GM21367 (cell line): ENCODE results near the gene PLXNB2.

Source experiments
- ATAC-seq: cut with Tn5 transposase; IDR thresholded peaks from one replicate; pipeline ENCODE4 v1.9.1; 2021; ENCODE audit not compliant: unreplicated experiment

Gene PLXNB2

DNA sequence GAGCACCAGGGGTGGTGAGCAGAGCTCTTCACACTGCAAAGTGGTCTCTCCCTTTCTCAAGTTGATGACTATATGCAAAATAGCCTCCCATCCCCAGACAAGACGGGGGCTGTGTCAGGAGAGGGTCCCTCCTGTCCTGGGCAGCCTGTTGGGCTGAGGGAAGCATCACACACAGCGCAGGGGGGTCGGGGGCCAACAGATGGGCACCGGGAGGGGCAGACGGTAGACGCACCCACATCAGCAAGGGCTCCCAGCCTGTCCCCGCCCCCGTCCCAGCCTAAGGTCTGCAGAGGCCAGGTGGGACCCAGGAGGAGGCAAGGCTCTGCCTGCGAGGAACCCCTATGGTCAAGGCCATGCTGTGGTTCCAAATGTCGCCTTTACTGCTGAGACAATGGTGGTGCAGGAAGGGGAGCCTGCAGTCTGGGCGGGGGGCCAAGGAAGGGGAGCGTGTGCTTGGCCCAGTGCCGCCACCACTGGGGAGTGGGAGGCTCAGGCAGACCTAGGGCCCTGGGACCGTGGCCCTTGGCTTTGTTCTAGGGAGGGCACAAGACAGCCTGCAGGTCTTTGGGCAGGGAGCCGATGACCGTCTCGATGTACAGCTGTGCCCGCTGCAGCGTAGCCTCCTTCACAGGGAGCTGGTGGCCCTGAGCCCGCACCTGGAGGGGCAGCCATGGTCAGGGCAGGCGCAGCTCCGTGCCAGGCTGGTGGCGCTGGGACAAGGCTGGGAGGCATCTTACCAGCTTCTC, 4.3 kb upstream of the PLXNB2 start:
- no peak for ATAC-seq

DNA sequence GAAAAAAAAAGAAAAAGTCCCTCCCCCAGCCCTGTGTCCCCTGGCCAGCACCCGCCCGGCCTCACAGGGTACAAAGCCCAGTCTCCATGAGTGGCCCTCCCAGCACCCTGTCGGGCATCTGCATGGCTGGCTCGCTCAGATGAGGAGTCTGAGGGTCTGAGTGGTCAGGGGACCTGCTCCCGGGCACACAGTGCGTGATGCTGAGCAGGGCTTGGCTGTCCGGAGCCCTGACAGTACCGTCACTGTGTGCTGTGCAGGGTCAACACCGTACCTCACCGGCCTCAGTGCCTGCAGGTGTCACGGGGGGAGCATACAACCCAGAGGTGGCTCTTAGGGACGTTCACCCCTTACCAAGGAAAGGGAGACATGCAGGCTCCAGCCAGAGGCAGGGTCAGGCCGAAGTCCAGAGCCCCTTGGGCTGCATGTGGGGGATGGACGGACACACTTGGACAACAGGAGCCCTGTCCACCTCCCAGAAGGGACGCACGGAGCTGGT, 3.6 kb upstream of the PLXNB2 start:
- no peak for ATAC-seq

DNA sequence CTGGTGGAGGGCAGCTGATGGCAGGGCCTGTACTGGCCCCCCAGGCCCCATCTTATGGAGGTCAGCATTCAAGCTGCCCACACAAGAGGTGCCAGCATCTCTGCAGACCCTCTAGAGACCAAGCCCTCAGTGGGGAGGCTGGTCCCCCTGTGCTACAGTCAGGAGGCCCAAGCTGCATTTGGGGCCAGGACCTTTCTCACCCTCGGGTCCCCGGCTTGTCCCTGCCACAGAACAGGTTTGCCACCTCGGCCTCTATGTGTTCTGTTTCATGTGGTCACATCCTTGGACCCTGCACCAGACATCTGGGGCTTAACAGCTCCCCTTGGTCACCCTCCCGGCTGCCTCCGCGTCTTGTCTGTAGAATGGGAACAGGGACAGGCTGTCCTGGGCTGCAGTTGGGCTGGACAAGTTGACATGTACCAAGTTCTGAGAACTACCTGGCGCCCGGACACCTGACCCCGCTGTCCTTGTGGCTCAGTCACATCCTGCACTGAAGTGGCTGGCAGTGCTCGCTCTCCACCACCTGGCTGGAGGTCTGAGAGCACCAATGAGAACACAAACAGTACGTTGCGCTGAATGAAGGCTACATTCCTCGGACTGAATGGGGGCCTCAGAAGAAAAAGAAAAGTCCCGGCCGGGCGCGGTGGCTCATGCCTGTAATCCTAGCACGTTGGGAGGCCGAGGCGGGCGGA, 2.7 kb upstream of the PLXNB2 start:
- no peak for ATAC-seq

DNA sequence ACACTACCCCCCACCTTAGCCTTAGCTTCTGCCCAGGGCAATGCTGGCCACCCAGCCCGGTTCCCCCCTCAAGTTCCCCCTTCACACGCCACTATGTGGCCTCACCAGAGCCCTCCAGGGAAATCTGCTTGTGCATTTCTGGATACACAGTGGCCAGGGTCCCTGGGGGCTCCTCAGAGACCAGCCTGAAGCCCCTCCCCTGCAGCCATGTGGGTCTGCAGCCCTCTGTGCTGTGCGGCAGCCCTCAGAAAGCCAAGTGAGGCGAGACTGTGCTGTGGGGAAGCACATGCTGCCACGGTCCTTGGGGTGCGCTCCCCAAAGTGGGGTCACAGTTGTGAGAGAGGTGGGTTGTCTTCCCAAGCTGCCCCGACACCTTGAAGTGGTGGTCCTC, 2.1 kb upstream of the PLXNB2 start:
- no peak for ATAC-seq

DNA sequence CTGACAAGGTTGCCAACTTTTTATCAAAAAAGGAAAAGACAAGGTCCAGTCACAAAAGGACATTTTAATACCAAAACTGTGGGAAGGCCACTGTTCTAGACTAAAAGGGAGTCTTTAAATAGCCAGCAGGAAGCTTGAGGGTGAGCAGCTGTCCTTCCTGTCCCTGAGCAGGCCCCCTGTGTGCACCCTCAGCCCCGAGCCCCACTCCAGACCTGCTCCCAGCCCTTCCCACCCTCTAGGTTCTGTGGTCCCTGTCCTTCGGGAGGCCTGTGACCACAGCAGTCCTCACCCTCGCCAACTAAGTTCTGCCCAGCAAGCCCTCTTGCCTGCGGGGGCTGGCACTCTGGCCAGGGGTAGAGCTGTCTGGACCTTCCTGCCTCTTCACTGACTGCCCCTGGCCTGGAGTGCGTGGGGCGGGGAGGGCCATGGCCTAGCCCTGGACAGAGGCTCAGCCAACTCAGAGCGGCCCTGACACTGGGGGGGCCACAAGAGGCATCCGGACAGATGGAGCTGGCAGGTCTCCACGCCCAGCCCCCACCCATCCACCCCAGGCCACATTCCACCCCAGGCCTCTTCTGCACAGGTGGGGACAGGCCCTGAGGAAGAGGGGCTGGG, 1.6 kb upstream of the PLXNB2 start:
- no peak for ATAC-seq

DNA sequence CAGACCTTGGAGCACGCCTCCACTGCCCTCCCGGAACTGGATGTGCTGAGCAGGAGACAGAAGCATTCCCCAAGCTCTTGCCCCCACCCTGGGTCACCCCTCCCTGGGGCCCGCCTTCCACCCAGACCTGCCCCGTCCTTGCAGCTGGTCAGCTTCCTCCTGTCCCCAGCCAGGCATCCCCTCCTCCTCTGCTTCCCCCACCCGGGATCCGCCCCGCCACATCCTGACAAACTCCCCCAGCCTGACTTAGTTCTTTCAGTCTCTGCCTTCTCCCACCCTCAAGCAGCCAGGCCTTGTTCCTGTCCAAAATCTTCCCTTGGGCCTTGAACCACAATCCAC, 1.1 kb upstream of the PLXNB2 start:
- no peak for ATAC-seq

DNA sequence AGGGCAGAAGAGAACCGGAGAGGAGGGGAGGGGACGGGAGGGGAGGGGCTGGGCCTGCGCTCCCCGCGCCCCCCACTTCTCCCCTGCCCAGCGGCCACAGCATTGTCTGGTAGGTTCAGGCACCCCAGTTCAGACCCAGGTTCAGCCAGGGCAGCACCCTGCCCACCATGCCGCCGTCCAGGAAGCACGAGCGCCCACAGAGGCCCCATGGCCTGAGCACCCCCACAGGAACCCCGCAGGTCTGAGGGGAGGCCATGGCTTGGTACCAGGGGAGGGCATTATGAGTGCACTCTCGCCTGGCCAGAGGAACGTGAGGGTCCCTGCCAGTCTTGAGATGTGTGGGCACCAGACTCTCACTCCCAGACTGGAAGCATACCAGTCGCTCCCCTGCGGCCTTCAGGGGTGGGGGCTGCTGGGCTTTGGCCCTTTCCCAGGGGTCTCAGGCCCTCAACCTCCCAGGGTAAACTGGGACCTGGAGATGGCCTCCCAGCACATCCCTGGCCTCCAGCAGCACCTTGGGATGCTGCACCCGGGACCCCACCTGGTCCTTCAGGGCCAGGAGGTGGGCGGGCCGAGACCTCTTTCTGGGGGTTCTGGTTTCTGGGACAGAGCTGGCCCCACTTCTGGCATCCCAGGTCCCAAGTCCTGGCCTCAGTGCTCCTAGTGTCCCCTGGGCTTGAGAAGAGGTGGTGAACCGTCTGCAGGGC, 597 bp upstream of the PLXNB2 start:
- no peak for ATAC-seq

DNA sequence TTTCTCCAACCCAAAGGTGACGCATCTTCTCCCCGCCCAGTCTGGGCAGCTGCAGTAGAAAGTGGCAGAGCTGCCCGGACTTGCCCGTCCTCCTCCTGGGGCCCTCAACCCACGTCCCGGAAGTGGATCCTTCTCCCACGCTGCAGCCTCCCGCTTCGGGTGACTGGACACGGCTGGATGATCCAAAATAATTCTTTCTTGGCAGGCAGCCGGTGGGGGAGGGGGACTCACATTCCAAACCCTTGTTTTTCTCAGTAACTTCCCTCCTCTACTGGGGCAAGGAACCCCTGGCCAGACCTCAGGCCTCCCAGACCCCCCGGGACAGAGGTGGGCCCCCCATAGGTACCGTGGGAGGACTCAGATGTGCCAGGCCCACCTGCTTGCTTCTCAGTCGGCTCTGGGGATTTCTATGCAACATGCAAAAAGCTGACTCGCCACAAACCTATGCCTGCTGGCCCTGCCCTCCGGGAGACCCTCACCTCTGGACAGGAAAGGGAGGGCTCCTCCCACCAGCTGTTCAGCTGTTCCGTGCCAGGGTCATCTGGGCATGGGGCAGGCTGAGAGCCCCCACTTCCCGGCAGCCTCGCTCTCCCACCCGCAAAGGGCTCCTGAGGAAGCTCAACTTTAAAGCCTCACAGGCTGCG, 1.4 kb downstream of the PLXNB2 start:
- no peak for ATAC-seq

DNA sequence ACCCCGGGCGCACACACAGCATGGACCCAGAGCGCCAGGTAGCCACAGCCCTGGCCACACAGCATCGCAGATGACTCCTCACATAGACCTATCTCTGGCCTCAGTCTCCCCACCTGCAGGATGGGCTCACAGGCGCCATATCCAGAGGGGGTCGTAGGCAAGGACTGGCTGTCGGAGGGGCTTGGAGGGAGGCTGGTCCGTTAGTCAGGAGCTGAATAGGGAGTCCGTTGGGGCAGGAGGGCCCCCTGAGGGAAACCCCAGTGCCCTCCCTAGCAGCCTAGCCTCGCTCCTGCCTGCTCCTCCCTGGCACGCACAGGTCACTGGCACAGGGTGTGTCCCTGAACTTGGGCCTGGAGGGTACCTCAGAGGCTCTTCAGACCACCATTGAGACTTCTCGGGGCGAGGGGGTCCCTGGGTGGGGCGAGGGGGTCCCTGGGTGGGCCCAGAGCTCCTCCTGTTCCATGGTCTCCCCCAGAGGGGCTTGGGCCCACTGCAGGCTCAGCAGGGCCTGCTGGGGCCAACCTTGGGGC, 2.0 kb downstream of the PLXNB2 start:
- no peak for ATAC-seq

DNA sequence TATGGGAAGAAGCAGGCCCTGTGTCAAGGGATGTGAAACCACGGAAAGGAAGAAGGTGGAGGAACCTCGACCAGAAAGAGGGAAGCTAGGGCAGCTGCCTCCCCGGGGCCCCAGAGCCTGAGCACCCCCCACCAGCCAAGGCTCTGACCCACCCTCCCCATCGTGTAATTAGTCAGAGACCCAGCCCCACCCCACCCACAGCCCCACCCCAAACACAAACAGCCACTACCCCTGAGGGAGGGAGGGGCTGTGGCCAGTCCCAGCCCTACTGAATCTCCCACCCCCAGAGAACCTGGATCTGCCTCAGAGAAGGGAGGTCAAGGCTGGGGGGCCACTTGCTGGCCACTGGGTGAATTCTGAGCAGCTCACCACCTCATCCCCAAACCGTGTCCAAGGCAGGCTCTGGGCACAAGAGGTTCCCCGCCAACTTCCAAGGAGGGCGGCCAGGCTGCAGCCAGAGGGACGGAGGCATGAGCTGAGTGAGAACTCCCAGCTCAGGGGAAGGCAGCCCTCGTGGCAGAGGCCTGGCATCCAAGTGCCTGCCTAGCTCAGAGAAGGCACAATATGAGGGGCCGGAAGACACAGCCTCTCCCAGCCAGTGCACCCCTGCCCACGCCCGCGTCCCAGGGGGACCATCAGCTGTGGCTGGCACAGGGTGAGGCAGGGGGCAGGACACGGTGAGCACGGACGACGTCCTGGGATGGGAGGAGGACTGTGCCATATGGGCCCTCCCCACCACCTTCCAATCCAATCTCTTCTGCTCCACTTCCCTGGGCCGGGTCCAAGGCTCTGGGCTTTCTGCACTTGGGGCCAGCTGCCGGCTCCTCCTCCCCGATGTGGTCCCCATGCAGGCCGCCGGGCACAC, 2.7 kb downstream of the PLXNB2 start:
- no peak for ATAC-seq

DNA sequence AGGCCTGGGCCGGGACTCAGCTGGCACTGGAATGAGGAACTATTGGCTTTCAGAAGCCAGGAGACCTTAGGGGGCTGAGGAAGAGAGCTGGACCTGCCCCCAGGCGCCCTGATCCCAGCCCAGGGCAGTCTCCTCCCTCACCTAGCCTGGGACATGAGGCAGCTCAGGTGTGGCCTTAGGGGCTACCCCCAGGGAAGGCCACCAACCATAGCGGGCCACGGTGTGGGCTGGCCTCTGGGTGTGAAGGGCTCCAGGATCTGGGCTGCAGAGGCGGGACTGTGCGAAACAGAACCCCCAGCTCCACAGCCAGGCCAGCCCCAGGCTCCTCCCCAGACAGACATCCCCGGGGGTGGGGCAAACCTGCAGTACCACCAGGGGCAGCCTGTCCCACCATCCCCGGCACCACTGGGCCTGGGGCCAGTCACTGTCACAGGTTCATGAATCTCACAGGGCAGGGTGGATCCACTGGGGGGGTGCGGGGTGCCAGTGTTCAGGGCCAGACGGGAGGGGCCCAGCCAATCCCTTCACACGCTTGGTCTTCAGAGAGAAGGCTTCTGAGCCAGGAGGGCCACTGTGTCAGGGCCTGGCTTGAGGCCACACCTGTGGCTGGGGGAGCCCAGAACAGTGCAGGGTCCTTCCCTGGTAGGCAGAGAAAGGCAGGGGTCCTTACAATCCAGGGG, 3.5 kb downstream of the PLXNB2 start:
- ATAC-seq, result no peak

DNA sequence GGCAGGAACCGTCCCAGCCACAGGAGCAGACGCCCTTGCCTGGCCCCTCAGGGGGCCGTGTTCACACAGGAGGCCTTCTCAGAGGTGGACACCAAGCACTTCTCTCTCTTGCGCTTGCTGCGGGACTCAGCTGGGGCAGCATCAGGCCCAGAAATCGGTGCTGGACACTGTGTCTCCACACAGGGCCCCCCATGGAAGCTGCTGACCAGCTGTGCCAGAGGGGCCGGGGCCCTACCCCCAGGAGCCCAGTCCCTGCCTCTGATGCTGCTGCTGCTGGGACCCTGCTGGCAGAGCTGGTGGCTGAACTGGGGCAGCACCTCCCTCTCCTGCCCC, 4.0 kb downstream of the PLXNB2 start:
- ATAC-seq, result no peak

DNA sequence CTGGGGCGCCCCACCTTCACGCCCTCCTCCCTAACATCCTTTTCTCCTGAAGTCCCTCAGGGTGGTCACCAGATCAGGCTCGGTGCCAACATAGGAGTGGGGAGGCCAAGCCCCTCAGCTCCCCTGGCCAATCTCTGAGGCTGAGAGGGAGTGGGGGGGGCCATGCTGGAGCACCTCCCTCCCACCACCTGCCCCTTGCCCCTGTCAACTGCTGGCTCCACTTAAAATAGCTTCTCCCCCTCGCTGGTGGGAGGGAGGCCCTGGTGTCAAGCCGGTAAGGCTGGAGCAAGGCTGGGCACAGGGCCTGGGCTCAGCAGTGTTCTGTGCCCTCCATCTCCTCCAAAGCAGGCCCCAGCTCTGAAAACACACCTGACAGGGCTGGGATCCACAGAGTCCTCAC, 4.9 kb downstream of the PLXNB2 start:
- no peak for ATAC-seq

DNA sequence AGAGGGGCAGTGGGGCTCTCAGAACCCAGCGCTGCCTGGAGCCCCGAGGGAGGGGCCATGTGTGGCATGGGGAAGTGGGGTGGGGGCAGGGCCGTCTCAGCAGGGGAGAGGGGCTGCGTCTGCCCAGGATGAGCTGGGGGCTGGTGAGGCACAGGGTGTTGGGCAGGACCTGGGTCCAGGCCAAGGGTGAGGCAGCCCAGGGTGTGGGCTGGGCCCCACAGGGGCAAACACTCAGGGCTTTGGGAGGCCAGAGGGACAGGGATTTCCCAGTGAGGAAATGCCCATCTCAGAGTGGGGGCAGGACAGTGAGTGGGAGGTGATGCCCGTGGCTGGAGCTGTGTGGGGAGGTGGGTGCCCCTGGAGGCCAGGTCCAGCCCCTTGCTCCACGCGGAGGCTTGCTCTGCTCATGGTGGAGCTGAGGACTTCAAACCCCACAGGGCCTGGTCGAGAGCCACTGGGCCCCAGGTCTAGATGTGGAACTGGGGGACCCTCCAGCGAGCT, 5.4 kb downstream of the PLXNB2 start:
- no peak for ATAC-seq

DNA sequence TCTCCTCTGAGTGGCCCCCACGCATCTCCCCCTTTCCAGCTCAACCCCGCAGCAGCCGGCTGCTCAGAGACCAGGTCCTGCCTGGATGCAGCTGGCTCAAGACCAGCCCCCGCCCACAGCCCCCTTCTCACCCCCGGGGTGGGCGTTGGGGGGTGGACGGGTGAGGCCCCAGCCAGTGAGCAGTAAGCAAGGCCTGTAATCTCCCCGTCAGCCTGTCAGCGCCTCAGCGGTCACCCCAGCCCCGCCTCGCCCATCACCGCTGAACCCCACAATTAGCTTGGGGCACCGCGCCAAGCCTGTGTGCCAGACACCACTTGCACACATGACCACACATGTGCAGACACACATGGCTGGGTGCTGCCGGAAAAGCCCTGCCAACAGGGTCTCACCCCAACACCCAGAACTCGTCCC, 5.9 kb downstream of the PLXNB2 start:
- no peak for ATAC-seq

DNA sequence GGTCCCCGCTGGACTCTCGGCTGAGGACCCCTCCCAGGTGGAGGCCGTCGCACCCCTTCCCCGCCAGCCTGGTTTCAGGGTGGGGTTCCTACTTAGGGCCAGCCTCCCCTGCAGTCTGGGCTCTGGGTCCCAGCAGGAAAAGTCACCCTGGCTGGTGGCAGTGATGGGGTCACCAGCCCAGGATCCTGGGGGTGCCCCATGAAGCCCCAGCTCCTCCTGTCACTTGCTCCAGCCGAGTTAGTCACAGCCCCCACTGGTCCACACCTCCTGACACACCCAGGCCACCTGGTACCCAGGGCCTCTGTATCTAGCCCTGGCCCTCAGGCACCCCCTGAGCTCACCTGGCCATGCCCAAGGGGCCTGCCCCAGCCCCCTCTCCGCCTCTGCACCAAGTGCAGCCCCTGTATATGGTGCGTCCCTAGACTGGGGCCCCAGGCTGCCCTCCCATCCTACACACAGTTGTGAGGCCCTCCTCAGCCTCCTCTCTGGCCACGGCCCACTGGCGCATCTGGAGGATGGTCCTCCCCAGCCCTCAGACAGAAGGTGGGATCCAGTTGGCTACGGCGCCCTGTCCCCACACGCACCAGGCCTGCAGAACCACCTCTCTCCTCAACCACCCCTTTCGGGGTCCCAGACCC, 6.7 kb downstream of the PLXNB2 start:
- no peak for ATAC-seq

DNA sequence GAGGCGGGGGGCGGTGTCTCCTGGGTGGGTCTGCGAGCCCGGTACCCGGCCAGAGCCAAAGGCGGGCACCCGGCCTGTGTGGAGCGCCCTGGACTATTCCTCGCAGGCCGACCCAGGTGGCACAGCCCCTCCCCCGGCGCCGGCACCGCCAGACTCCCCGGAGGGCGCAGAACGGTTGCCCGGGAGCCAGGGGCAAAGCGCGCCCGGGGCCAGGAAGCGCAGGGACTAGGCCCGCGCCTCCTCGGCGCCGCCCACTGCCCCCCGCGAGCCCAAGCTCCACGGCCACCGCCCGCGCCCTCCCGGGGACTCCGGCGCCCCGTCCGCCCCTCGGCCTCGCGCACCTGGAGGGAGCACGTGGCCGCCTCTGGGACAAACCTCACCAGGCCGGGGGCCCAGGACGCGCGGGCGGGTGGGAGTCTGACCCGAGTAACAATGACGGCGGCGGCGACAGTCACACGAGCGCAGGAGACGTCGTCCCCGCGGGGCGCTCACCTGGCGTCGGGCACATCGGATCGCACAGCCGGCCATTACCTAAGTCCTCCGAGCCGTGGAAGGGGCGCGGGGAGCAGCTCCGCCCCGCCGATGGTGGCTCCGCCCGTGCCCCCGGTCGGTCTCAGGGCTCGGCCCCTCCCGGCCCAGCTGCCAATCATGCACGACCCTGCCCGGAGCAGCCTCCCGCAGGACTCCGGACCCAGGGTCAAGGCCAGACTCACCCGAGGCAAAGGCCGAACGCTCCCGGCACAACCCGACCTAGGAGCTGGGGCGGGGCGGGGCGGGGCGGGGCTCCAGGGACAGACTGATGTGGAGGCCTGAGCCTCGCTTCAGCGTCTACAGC, 7.4 kb downstream of the PLXNB2 start:
- no peak for ATAC-seq
